Left ventricle myocardium inferior (tissue), 1 donor: Measurements from ENCODE around the gene ARHGEF19. TPM values are rescaled to one million over a fixed set of nuclear protein-coding genes. Genes with fewer than 3 reads are reported as not detected.
"Not testable (repeated sequence)": the region's sequence is repeated elsewhere in the genome, so short reads cannot be mapped to it uniquely, and the experiment has no call there.

ENCODE experiments used
- DNase-seq: peaks from one replicate; pipeline ENCODE4 v3.0.0-alpha.2; 2020
- H3K27ac ChIP-seq: fragments of 200-600 bp; replicated peaks from 2 replicates; pipeline ENCODE4 v1.8.0; 2021
- H3K27me3 ChIP-seq: fragments of 200-600 bp; 2 replicates; pipeline ENCODE4 v1.8.0; 2021; ENCODE audit warnings: low read depth
- H3K36me3 ChIP-seq: fragments of 200-600 bp; 2 replicates; pipeline ENCODE4 v1.8.0; 2021
- H3K4me1 ChIP-seq: fragments of 200-600 bp; 2 replicates; pipeline ENCODE4 v1.8.0; 2021
- H3K4me3 ChIP-seq: fragments of 200-600 bp; 2 replicates; pipeline ENCODE4 v1.8.0; 2021; ENCODE audit warnings: mild to moderate bottlenecking, moderate library complexity
- H3K9me3 ChIP-seq: fragments of 200-600 bp; replicated peaks from 2 replicates; pipeline ENCODE4 v1.8.0; 2021
- intact Hi-C: fragments of 100-400 bp; cut with micrococcal nuclease; formaldehyde crosslinking; loops from one replicate; pipeline ENCODE4 v1.11.0; 2022
- total RNA-seq: library from RNA; stranded (reverse); fragmentation: NEBNext Ultra II Directional; extraction: Animal tissue kit (Norgen Biotek cat#: 25700); gene quantifications from one replicate; pipeline ENCODE4 v1.2.1, GENCODE V29; 2021
- TF ChIP-seq, protein P1 (sequence below): fragments of 200-600 bp; IDR thresholded peaks from 2 replicates; pipeline ENCODE4 v1.8.0; 2021; ENCODE audit warnings: antibody characterized with exemption, mild to moderate bottlenecking, borderline replicate concordance
- donor health status: DM: no; HTN: yes; CAD: no; lungs with severe emphysema.

Gene ARHGEF19
- total RNA-seq, 1 donor from 2014 or later = 2.2 TPM

DNA sequence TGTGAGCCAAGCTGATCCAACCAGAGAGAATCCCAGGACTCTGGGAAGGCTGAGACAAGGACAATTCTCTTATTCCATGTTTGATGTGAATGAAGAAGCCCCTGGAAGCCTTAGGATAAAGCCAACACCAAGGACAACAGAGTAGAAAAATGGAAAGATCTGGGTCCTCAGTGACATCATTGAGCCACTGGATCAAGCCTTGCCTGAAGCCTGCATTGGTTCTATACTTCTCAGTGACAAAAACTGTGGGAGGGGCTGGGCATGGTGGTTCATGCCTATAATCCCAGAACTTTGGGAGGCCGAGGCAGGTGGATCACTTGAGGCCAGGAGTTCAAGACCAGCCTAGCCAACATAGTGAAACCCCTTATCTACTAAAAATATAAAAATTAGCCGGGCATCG, 15.6 kb downstream of the ARHGEF19 start:
- H3K36me3 ChIP-seq = peaks cover 5% of the 10 kb centered on the region
- TF ChIP-seq, protein P1, sequence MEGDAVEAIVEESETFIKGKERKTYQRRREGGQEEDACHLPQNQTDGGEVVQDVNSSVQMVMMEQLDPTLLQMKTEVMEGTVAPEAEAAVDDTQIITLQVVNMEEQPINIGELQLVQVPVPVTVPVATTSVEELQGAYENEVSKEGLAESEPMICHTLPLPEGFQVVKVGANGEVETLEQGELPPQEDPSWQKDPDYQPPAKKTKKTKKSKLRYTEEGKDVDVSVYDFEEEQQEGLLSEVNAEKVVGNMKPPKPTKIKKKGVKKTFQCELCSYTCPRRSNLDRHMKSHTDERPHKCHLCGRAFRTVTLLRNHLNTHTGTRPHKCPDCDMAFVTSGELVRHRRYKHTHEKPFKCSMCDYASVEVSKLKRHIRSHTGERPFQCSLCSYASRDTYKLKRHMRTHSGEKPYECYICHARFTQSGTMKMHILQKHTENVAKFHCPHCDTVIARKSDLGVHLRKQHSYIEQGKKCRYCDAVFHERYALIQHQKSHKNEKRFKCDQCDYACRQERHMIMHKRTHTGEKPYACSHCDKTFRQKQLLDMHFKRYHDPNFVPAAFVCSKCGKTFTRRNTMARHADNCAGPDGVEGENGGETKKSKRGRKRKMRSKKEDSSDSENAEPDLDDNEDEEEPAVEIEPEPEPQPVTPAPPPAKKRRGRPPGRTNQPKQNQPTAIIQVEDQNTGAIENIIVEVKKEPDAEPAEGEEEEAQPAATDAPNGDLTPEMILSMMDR = no peak
- no peaks in the 10 kb centered on the region for H3K9me3 ChIP-seq
- no peak overlapping the region for H3K27ac ChIP-seq
- DNase-seq = no peak
- intact Hi-C loops = no loop called here
- peaks cover 3% of the 10 kb centered on the region for H3K4me1 ChIP-seq
- no peak overlapping the region for H3K4me3 ChIP-seq
- no peaks in the 10 kb centered on the region for H3K27me3 ChIP-seq

DNA sequence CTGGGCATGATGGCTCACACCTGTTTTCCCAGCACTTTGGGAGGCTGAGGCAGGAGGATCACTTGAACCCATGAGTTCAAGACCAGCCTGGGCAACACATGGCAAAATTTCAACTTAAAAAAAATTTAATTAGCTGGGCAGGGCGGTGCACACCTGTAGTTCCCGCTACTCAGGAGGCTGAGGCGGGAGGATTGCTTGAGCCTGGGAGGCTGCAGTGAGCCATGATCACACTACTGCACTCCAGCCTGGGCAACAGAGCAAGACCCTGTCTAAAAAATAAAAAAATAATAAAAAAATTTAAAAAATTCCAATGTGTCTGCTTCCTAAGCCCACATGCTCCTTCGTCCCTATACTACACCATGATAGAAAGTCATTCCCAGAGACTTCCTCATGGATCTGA, 16.3 kb downstream of the ARHGEF19 start:
- H3K27ac ChIP-seq, H3K36me3 ChIP-seq, intact Hi-C loops, DNase-seq, H3K9me3 ChIP-seq, H3K27me3 ChIP-seq, H3K4me3 ChIP-seq: not testable (repeated sequence)
- H3K4me1 ChIP-seq = peaks cover 11% of the 10 kb centered on the region

DNA sequence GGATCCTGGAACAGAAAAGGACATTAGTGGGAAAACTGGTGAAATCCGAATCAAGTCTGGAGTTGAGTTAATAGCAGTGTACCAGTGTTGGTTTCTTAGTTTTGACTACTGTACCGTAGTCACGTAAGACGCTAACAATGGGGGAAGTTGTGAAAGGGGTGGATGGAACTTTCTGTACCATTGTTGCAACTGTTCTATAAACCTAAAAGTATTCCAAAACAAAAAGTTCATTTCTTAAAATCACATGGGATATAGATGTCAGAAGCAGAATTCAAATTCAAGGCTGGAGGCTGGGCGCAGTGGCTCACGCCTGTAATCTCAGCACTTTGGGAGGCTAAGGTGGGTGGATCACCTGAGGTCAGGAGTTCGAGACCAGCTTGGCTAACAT, 16.9 kb downstream of the ARHGEF19 start:
- no peak overlapping the region for H3K4me3 ChIP-seq
- no peaks in the 10 kb centered on the region for H3K27me3 ChIP-seq
- TF ChIP-seq, protein P1 = no peak
- intact Hi-C loops = no loop called here
- H3K4me1 ChIP-seq = peaks cover 12% of the 10 kb centered on the region
- H3K36me3 ChIP-seq = no peaks in the 10 kb centered on the region
- no peaks in the 10 kb centered on the region for H3K9me3 ChIP-seq
- no peak for DNase-seq
- no peak overlapping the region for H3K27ac ChIP-seq

DNA sequence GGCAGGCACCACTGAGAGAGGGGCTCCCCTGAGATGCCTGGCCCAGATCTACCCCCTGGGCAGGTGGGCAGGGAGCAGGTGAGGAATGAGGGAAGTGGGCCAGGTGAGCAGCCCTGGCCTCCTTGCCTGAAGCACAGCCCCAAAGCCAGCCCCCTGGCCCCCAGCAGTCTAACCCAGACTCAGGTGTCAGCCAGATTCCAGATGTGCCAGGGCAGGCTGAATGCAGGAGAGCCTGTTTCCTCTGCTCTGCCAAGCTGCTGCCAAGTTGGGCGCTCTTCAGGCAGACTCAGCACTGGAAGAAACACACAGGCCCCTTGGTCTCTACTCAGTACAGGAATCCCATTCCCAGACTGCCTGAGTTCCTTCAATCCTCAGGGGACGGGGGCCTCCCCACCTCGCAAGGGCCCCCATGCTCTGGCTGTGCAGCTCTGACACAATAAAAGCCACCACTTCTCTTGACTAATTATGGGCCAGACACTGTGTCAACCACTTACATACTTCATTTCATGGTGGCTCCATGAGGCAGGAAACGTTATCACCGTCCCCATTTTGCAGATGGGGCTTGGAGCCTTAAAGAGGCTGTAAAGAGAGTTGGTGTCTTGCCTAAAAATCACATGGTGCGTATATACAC, 20.4 kb downstream of the ARHGEF19 start:
- Histone ChIP-seq H3K4me3 (no peak overlapping the region), H3K36me3 (no peaks in the 10 kb centered on the region), H3K27me3 (no peaks in the 10 kb centered on the region), H3K27ac (no peak overlapping the region), H3K9me3 (no peaks in the 10 kb centered on the region), H3K4me1 (peaks cover 40% of the 10 kb centered on the region)
- intact Hi-C loops = no loop called here
- TF ChIP-seq, protein P1 = no peak
- DNase-seq = no peak

DNA sequence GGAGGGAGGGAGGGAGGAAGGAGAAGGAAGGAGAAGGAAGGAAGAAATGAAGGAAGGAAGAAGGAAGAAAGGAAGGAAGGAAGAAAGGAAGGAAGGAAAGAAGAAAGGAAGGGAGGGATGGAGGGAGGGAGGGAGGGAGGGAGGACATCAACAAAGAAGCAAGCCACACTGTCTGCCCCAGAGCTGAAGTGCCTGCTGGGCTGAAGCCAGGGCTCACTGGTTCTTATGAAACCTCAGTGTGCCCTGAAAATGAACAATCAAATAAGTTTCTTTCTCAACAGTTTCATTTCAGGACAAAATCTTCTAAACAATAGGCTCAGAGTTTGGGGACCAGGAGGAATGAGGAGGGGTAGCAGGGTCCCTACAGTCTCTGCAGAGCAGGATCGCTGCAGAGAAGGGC, 21.1 kb downstream of the ARHGEF19 start:
- Histone ChIP-seq H3K4me3 (no peak overlapping the region), H3K36me3 (no peaks in the 10 kb centered on the region), H3K4me1 (peaks cover 40% of the 10 kb centered on the region), H3K9me3 (no peaks in the 10 kb centered on the region), H3K27me3 (no peaks in the 10 kb centered on the region), H3K27ac (no peak overlapping the region)
- TF ChIP-seq, protein P1 = no peak
- no peak for DNase-seq
- intact Hi-C loops = no loop called here

DNA sequence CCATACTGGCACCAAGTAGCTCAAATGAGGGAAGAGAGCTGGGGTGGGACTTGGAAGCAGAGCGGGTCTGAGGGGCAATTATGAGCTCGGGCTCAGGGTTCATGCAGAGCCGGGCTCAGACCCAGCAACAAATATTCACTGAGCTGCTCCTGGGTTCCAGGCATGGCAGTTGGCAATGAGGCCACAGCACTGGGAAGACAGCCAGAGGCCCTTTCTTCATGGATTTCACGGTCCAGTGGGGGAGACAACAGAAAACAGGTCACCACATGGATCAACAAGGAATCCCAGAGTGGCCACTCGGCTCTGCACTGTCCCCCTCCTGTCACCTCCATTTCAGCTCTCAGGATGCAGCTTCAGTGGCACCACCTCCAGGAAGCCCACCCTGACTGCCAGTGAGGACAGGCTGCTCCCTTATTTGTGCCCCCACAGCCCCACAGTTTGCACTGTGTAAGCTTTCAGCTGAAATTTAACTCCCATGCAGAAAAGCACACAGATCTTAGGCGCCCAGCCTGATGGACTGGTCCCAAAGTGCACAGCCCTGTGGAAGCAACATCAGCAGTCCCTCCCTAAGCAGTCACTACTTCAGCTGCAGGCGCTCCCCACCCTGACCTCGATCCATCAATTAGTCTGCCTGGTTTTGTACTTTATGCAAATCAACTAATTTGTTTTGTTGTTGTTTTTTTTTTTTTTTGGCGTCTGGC, 22.4 kb downstream of the ARHGEF19 start:
- no peaks in the 10 kb centered on the region for H3K27me3 ChIP-seq
- no peaks in the 10 kb centered on the region for H3K9me3 ChIP-seq
- no peaks in the 10 kb centered on the region for H3K36me3 ChIP-seq
- no peak for DNase-seq
- peaks cover 40% of the 10 kb centered on the region for H3K4me1 ChIP-seq
- intact Hi-C loops = no loop called here
- H3K4me3 ChIP-seq = no peak overlapping the region
- TF ChIP-seq, protein P1 = no peak
- no peak overlapping the region for H3K27ac ChIP-seq
